Measurements from ENCODE around the gene ZNF462.
"Not testable (repeated sequence)": the region's sequence is repeated elsewhere in the genome, so short reads cannot be mapped to it uniquely, and the experiment has no call there.

ZNF462 gene

GRCh38 chr9:106829666-106830408, 33.1 kb upstream of the ZNF462 start:
- no peaks in the 10 kb centered on the region for H3K9me3 ChIP-seq (ENCODE audit: insufficient read depth, low read length)
- no peaks in the 10 kb centered on the region for H3K36me3 ChIP-seq (ENCODE audit: insufficient read depth, insufficient read length, low read length)
- no peaks in the 10 kb centered on the region for H3K4me1 ChIP-seq (ENCODE audit: insufficient read depth, insufficient read length)
- no peak overlapping the region for H3K4me3 ChIP-seq (ENCODE audit: insufficient read length, low read depth)
- TF ChIP-seq ZNF274 (IDR thresholded peaks at IDR 0.05; ENCODE audit: low read depth, low read length) (no peak), SUZ12 (IDR thresholded peaks at IDR 0.05; ENCODE audit: extremely low read depth, insufficient read depth, insufficient read length) (no peak)
- no peaks in the 10 kb centered on the region for H3K27me3 ChIP-seq (ENCODE audit: insufficient read depth, insufficient read length)
- DNase-seq (ENCODE audit: low read depth, low spot score) = no peak
- H3K9ac ChIP-seq (ENCODE audit: insufficient read length, low read depth) = no peak overlapping the region

DNA sequence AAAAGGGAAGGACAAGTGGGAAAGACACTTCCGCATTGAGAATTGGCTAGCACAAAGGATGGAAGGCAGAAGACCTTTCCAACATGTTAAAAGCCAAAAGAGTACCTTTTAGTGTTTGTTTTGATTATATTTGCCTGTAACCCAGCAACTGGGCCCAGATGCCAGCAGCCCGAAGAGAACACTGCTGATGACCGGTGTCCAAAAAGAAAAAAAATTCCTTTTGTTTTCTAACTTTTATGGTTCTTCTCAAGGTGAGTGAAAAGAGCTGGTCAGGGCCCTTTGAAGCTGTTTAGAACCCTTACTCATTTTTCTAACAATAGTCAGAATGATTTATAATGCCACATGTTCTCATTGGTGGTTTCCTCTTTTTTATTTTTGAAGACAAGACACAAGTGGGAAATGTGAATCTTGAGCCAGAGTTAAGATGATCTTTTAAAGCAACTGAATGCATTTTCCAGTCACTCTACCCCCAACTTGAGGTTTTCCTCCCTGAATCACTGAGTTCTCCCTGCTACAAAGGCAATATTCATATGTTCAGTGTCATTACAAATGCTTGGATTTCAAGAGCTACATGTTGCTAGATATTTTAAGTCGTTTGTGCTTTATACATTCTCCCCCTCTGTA, 32.3 kb upstream of the ZNF462 start:
- Histone ChIP-seq H3K36me3 (ENCODE audit: insufficient read depth, insufficient read length, low read length) (no peaks in the 10 kb centered on the region), H3K4me1 (ENCODE audit: insufficient read depth, insufficient read length) (no peaks in the 10 kb centered on the region), H3K9me3 (ENCODE audit: insufficient read depth, low read length) (no peaks in the 10 kb centered on the region), H3K4me3 (ENCODE audit: insufficient read length, low read depth) (no peak overlapping the region), H3K9ac (ENCODE audit: insufficient read length, low read depth) (no peak overlapping the region), H3K27me3 (ENCODE audit: insufficient read depth, insufficient read length) (no peaks in the 10 kb centered on the region)
- TF ChIP-seq ZNF274 (IDR thresholded peaks at IDR 0.05; ENCODE audit: low read depth, low read length) (no peak), SUZ12 (IDR thresholded peaks at IDR 0.05; ENCODE audit: extremely low read depth, insufficient read depth, insufficient read length) (no peak), YY1 (IDR thresholded peaks at IDR 0.05; ENCODE audit: insufficient read depth, insufficient read length) (no peak)
- DNase-seq (ENCODE audit: low read depth, low spot score) = no peak

DNA sequence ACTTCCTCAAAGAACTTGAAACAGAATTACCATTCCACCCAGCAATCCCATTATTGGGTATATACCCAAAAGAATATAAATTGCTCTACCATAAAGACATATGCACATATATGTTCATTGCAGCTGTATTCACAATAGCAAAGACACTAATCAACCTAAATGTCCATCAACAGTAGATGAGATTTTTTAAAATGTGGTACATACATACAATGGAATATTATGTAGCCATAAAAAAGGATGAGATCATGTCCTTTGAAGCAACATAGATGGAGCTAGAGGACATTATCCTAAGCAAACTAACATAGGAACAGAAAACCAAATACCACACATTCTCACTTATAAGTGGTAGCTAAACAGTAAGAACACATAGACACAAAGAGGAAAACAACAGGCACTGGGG, 28.1 kb upstream of the ZNF462 start:
- Histone ChIP-seq H3K4me3 (ENCODE audit: insufficient read length, low read depth) (no peak overlapping the region), H3K9ac (ENCODE audit: insufficient read length, low read depth) (no peak overlapping the region), H3K36me3 (ENCODE audit: insufficient read depth, insufficient read length, low read length) (no peaks in the 10 kb centered on the region), H3K27me3 (ENCODE audit: insufficient read depth, insufficient read length) (no peaks in the 10 kb centered on the region), H3K9me3 (ENCODE audit: insufficient read depth, low read length) (no peaks in the 10 kb centered on the region), H3K4me1 (ENCODE audit: insufficient read depth, insufficient read length) (no peaks in the 10 kb centered on the region)
- TF ChIP-seq SUZ12 (IDR thresholded peaks at IDR 0.05; ENCODE audit: extremely low read depth, insufficient read depth, insufficient read length) (no peak), YY1 (IDR thresholded peaks at IDR 0.05; ENCODE audit: insufficient read depth, insufficient read length) (no peak), ZNF274 (IDR thresholded peaks at IDR 0.05; ENCODE audit: low read depth, low read length) (no peak)
- DNase-seq (ENCODE audit: low read depth, low spot score) = no peak

GRCh38 chr9:106835840-106836239, 27.1 kb upstream of the ZNF462 start:
- no peaks in the 10 kb centered on the region for H3K4me1 ChIP-seq (ENCODE audit: insufficient read depth, insufficient read length)
- TF ChIP-seq ZNF274 (IDR thresholded peaks at IDR 0.05; ENCODE audit: low read depth, low read length) (no peak), YY1 (IDR thresholded peaks at IDR 0.05; ENCODE audit: insufficient read depth, insufficient read length) (no peak), SUZ12 (IDR thresholded peaks at IDR 0.05; ENCODE audit: extremely low read depth, insufficient read depth, insufficient read length) (no peak)
- no peak overlapping the region for H3K4me3 ChIP-seq (ENCODE audit: insufficient read length, low read depth)
- no peaks in the 10 kb centered on the region for H3K27me3 ChIP-seq (ENCODE audit: insufficient read depth, insufficient read length)
- H3K9me3 ChIP-seq (ENCODE audit: insufficient read depth, low read length) = no peaks in the 10 kb centered on the region
- H3K9ac ChIP-seq (ENCODE audit: insufficient read length, low read depth) = no peak overlapping the region
- no peaks in the 10 kb centered on the region for H3K36me3 ChIP-seq (ENCODE audit: insufficient read depth, insufficient read length, low read length)
- no peak for DNase-seq (ENCODE audit: low read depth, low spot score)

DNA sequence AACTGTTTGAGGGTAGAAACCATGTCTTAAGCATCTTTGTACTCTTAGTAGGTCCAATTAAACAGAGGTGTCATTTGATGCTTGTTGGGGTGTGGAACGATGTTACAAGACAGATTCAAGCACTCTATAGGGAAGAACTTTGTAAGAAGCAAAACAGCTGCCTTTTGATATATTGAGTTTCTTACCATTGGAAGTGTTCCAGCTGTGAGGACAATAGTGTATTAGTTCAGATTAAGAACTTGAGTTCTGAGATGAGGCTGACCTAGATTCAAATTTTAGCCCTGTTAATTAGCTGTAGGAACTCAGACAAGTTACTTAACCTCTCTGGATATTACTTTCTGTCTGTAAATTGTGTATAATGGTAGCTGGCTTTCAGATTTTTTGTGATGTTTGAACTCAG, 19.6 kb upstream of the ZNF462 start:
- no peaks in the 10 kb centered on the region for H3K27me3 ChIP-seq (ENCODE audit: insufficient read depth, insufficient read length)
- H3K4me1 ChIP-seq (ENCODE audit: insufficient read depth, insufficient read length) = no peaks in the 10 kb centered on the region
- H3K9me3 ChIP-seq (ENCODE audit: insufficient read depth, low read length) = no peaks in the 10 kb centered on the region
- no peaks in the 10 kb centered on the region for H3K36me3 ChIP-seq (ENCODE audit: insufficient read depth, insufficient read length, low read length)
- TF ChIP-seq YY1 (IDR thresholded peaks at IDR 0.05; ENCODE audit: insufficient read depth, insufficient read length) (no peak), SUZ12 (IDR thresholded peaks at IDR 0.05; ENCODE audit: extremely low read depth, insufficient read depth, insufficient read length) (no peak), ZNF274 (IDR thresholded peaks at IDR 0.05; ENCODE audit: low read depth, low read length) (no peak)
- no peak for DNase-seq (ENCODE audit: low read depth, low spot score)
- no peak overlapping the region for H3K4me3 ChIP-seq (ENCODE audit: insufficient read length, low read depth)
- no peak overlapping the region for H3K9ac ChIP-seq (ENCODE audit: insufficient read length, low read depth)

- TF ChIP-seq ZNF274 (IDR thresholded peaks at IDR 0.05; ENCODE audit: low read depth, low read length) (no peak), YY1 (IDR thresholded peaks at IDR 0.05; ENCODE audit: insufficient read depth, insufficient read length) (no peak), SUZ12 (IDR thresholded peaks at IDR 0.05; ENCODE audit: extremely low read depth, insufficient read depth, insufficient read length) (no peak)
- no peak for DNase-seq (ENCODE audit: low read depth, low spot score)
- Histone ChIP-seq H3K4me3 (ENCODE audit: insufficient read length, low read depth) (no peak overlapping the region), H3K27me3 (ENCODE audit: insufficient read depth, insufficient read length) (no peaks in the 10 kb centered on the region), H3K9me3 (ENCODE audit: insufficient read depth, low read length) (no peaks in the 10 kb centered on the region), H3K9ac (ENCODE audit: insufficient read length, low read depth) (no peak overlapping the region), H3K36me3 (ENCODE audit: insufficient read depth, insufficient read length, low read length) (no peaks in the 10 kb centered on the region), H3K4me1 (ENCODE audit: insufficient read depth, insufficient read length) (no peaks in the 10 kb centered on the region)
These were observed 16.7 kb upstream of the ZNF462 start for GRCh38 chr9:106846307-106846706.

DNA sequence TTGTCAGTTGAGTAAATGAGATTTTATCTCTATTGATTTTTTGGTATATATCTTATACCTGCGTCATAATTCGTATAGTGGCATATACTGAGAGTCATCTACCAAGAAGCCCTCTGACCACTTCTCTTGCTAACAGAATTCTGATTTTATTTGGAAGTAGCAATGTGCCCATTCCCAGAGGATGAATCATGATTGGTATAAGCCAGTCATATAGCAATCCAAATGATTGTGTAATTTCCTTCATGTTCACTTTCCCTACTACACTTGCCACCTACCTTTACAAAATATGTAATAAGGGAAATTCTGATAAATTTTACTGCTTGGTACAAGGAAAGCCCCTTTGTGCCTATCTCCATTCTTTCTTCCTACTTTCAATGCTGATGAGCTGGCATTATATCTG, 16.1 kb upstream of the ZNF462 start:
- H3K9ac ChIP-seq (ENCODE audit: insufficient read length, low read depth) = no peak overlapping the region
- TF ChIP-seq YY1 (IDR thresholded peaks at IDR 0.05; ENCODE audit: insufficient read depth, insufficient read length) (no peak), SUZ12 (IDR thresholded peaks at IDR 0.05; ENCODE audit: extremely low read depth, insufficient read depth, insufficient read length) (no peak), ZNF274 (IDR thresholded peaks at IDR 0.05; ENCODE audit: low read depth, low read length) (no peak)
- no peaks in the 10 kb centered on the region for H3K9me3 ChIP-seq (ENCODE audit: insufficient read depth, low read length)

DNA sequence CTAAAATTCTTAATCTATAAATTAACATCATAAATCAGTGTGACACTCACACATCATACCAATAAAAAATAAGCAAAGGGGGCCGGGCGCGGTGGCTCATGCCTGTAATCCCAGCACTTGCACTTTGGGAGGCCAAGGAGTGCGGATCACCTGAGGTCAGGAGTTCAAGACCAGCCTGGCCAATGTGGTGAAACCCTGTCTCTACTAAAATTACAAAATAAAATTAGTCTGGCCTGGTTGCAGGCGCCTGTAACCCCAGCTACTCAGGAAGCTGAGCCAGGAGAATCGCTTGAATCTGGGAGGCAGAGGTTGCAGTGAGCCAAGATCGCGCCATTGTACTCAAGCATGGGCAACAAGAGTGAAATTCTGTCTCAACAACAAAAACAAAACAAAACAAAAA, 11.3 kb upstream of the ZNF462 start:
- not testable (repeated sequence) for H3K9ac ChIP-seq (ENCODE audit: insufficient read length, low read depth); H3K4me1 ChIP-seq (ENCODE audit: insufficient read depth, insufficient read length); DNase-seq (ENCODE audit: low read depth, low spot score); H3K9me3 ChIP-seq (ENCODE audit: insufficient read depth, low read length); H3K27me3 ChIP-seq (ENCODE audit: insufficient read depth, insufficient read length); H3K36me3 ChIP-seq (ENCODE audit: insufficient read depth, insufficient read length, low read length); H3K4me3 ChIP-seq (ENCODE audit: insufficient read length, low read depth)

More for the DNA sequence above, 16.1 kb upstream of the ZNF462 start:
- no peak for DNase-seq (ENCODE audit: low read depth, low spot score)
- no peaks in the 10 kb centered on the region for H3K27me3 ChIP-seq (ENCODE audit: insufficient read depth, insufficient read length)
- H3K4me3 ChIP-seq (ENCODE audit: insufficient read length, low read depth) = no peak overlapping the region
- H3K4me1 ChIP-seq (ENCODE audit: insufficient read depth, insufficient read length) = no peaks in the 10 kb centered on the region
- H3K36me3 ChIP-seq (ENCODE audit: insufficient read depth, insufficient read length, low read length) = no peaks in the 10 kb centered on the region
